AG04450 (cell line): ENCODE data around the gene FHIT. TPM values are rescaled to one million over a fixed set of nuclear protein-coding genes. Genes with fewer than 3 reads are reported as not detected.

ENCODE experiments used
- CTCF ChIA-PET: fragments of 300-600, 350-600 bp; formaldehyde crosslinking; extraction: SDS; loops from one replicate; lab custom pipeline; 2022; ENCODE audit warnings: antibody characterized with exemption, inconsistent platforms; lab: Charles Lee
- POLR2A ChIA-PET: fragments of 350-600 bp; formaldehyde crosslinking; extraction: SDS; loops from one replicate; lab custom pipeline; 2021; ENCODE audit warnings: antibody characterized with exemption, inconsistent platforms; lab: Yijun Ruan, JAX
- DNase-seq: peaks from one replicate; pipeline ENCODE4 v3.0.0-alpha.2; 2011; ENCODE audit warnings: low read depth, low spot score
- H3K27ac ChIP-seq: one replicate; pipeline ENCODE4 v1.5.1; 2012; ENCODE audit warnings: low read depth, low read length, control low read depth
- H3K27me3 ChIP-seq: one replicate; pipeline ENCODE4 v1.6.0; 2012; ENCODE audit warnings: low read length; ENCODE audit not compliant: control insufficient read depth, insufficient read depth
- H3K4me3 ChIP-seq: 2 replicates; pipeline ENCODE4 v1.5.1; 2011; ENCODE audit warnings: mild to moderate bottlenecking, low read depth, low read length, control low read depth
- H3K9me3 ChIP-seq: 2 replicates; pipeline ENCODE4 v1.5.1; 2012; ENCODE audit warnings: low read length; ENCODE audit not compliant: control insufficient read depth, insufficient read depth
- polyA plus RNA-seq: library from polyadenylated mRNA; depleted of rRNA; stranded (reverse); fragments of >200 nt; gene quantifications from 2 replicates; pipeline ENCODE4 v1.2.3, GENCODE V29; 2011
- TF ChIP-seq, protein P1 (sequence below): IDR thresholded peaks from 2 replicates; pipeline ENCODE4 v1.5.1; 2011; ENCODE audit warnings: low read depth, low read length, control low read depth, inconsistent platforms

Gene FHIT
- polyA plus RNA-seq, 1 experiment = 0.17 TPM

DNA sequence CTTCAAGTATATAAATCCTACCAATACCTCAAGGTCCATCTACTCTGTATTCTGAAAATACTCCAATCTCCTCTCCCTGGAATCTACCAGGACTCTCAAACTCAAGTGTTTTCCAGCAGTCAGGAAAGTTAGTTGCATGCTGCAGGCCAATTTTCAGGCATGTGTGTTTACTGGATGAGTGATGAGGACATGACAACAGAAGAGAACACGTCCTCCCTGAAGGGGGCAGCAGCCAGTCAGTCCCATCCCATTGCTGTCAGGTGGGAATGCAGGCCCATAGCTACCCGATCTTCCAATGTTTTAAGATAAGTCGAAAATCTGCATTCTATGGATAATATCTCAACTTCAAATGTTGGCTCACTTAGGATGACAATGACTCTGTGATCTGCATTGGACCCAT lies 496.2 kb downstream of the FHIT start:
- Histone ChIP-seq H3K4me3 (no peak overlapping the region), H3K9me3 (no peaks in the 10 kb centered on the region), H3K27ac (no peak overlapping the region), H3K27me3 (no peaks in the 10 kb centered on the region)
- TF ChIP-seq, protein P1, sequence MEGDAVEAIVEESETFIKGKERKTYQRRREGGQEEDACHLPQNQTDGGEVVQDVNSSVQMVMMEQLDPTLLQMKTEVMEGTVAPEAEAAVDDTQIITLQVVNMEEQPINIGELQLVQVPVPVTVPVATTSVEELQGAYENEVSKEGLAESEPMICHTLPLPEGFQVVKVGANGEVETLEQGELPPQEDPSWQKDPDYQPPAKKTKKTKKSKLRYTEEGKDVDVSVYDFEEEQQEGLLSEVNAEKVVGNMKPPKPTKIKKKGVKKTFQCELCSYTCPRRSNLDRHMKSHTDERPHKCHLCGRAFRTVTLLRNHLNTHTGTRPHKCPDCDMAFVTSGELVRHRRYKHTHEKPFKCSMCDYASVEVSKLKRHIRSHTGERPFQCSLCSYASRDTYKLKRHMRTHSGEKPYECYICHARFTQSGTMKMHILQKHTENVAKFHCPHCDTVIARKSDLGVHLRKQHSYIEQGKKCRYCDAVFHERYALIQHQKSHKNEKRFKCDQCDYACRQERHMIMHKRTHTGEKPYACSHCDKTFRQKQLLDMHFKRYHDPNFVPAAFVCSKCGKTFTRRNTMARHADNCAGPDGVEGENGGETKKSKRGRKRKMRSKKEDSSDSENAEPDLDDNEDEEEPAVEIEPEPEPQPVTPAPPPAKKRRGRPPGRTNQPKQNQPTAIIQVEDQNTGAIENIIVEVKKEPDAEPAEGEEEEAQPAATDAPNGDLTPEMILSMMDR = no peak
- CTCF ChIA-PET = no interaction called here
- DNase-seq = no peak
- POLR2A ChIA-PET = no interaction called here

DNA sequence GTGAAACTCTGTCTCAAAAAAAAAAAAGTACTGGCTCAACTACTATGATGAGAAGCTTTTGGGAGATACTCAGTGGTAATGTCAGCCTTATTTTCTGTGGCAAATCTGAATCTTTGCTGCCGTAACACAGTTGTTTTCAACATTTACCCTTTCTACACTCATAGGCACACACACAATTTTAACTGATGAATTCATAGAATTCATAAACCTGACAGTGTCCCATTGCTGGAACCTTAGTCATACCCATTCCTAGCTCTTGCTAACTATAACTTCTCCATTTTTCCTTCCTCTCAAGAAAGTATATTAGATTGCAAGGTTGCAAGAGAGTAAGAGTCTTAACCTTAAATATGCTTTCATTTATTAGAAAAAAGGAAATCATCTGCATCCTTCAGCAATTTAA lies 496.6 kb downstream of the FHIT start:
- H3K9me3 ChIP-seq = no peaks in the 10 kb centered on the region
- no peak overlapping the region for H3K27ac ChIP-seq
- H3K4me3 ChIP-seq = no peak overlapping the region
- POLR2A ChIA-PET = no interaction called here
- TF ChIP-seq, protein P1 = no peak
- CTCF ChIA-PET = no interaction called here
- H3K27me3 ChIP-seq = no peaks in the 10 kb centered on the region
- no peak for DNase-seq

DNA sequence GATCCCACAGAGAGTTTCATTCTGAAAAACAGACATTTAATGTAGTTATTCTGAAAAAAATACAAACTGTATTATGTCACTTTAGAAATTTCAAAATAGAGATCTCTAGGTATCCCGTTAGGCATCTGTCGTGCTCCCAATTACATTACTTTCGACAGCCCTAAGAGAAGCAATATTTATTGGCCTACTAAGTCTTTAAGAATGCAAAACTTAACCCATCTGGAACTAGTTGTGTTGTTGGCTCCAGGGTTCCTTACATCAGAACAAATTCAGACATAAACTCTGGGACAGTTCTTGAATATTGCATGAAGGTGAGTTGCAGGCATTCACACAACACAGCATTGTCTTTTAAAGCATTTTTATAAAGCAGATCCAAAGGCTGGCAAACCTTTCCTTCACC lies 498.4 kb downstream of the FHIT start:
- H3K27me3 ChIP-seq = no peaks in the 10 kb centered on the region
- TF ChIP-seq, protein P1 = no peak
- ChIA-PET POLR2A (no interaction called here), CTCF (no interaction called here)
- H3K27ac ChIP-seq = no peak overlapping the region
- no peak overlapping the region for H3K4me3 ChIP-seq
- DNase-seq = no peak
- H3K9me3 ChIP-seq = no peaks in the 10 kb centered on the region

DNA sequence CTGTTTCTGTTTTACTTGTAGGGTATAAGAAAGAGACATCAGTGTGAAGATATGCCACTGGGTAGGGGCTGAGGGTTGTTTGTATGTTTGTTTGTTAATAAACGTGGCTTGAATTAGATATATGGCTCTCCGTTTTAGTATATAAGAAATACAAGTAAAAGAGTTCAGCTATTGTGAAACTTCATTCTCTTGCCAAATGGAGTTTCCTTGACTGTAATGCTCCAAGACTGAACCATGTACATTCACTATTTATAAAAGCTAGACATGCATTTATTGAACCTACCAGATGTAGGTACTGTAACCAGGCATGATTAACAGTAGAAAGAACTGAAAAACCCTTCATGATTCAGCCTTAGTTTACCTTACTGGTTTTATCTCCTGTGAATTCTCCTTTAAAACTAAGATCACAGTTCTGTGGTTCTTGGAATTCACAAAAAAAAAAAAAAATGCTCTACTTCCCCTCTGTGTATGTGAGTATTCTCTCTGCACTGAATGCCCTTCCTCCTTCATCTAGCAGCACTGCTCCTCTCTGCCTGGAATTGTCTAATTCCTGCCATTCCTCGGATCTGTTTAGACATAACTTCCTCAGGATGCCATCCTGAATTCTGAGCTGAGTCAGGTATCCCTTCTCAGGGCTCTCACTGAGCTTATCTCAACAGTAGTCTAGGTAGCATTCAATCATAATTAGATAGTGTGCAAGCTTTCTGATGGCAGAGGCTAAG lies 504.4 kb downstream of the FHIT start:
- DNase-seq = no peak
- CTCF ChIA-PET = no interaction called here
- TF ChIP-seq, protein P1 = no peak
- H3K27me3 ChIP-seq = no peaks in the 10 kb centered on the region
- POLR2A ChIA-PET = interaction anchor here (1.1 kb wide), 1 partner anchor 39 kb away, joined by 3 read pairs; no protein-coding TSS in a partner anchor
- H3K9me3 ChIP-seq = no peaks in the 10 kb centered on the region
- no peak overlapping the region for H3K4me3 ChIP-seq
- no peak overlapping the region for H3K27ac ChIP-seq

DNA sequence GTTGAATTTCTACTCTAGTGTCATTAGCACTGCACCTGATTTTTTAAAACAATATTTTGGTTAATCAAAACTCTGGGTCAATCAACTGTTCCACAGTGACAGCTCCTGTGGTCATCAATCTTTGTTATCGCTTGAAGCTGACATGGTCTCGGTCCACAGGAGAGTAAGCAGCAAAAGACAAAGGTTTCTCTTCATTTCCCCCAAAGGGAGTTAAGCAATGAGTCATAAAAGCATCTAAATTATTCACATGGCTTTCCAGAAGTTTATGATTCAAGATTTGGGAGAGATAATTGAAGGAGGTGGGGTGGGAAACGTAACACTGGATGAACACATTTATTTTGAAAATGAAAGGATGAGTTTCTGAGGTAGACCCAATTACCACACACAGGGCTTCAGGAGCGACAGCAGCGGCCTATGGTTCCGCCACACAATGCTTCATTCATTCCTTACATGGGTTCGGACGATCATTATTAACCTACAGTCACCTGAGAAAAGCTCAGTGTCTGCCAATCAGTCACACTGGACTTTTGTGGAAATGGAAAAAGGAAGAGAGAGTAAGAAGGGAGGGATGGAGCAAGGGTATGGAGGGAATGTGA lies 505.1 kb downstream of the FHIT start:
- ChIA-PET CTCF (no interaction called here), POLR2A (interaction anchor here (0.5 kb wide), 1 partner anchor 374 kb away, joined by 3 read pairs; no protein-coding TSS in a partner anchor)
- Histone ChIP-seq H3K9me3 (no peaks in the 10 kb centered on the region), H3K27me3 (no peaks in the 10 kb centered on the region), H3K4me3 (no peak overlapping the region), H3K27ac (no peak overlapping the region)
- TF ChIP-seq, protein P1 = no peak
- DNase-seq = no peak
